ENCODE data around the gene B3GNT7.
"Not testable (repeated sequence)": the region's sequence is repeated elsewhere in the genome, so short reads cannot be mapped to it uniquely, and the experiment has no call there.

The B3GNT7 gene

DNA sequence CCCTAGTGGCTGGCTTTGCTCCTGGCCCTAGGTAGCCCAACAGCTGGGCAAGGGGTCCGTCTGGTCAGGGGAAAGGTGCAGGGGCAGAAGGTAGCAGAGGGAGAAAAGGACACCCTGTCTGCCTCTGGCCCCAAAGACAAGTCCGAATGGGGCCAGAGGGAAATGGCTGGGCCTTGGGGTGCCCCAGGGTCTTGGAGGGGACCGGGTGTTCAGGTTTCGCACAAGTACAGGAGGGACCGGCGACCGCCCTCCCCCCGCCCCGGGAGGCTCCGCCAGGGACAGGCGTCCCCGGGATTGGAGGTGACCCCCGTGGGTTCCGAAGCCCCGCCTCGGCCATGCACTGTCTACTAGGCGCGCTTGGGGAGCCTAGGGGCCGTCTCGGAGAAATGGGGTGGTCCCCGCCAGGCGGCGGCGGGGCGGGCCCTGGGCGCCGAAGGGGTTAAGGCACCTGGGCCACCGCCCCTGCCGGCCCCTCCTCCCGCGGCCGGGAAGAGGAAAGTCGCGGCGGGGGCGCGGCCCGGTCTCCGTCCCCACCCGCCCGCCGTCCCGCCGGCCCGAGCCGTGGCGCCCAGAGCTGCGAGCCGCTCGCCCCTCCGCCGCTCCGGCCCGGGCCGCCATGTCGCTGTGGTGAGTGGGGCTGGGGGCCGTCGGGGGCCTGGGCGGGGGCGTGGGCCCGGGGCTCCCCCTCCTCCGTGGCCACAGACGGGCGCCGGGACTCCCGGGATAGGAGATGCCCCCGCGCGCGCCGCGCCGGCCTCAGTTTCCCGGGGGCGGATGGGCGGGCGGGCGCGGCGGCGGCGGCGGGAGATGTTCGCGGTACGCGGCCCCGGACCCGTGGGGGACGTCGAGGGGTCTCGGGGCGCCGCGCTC is at the start of gene B3GNT7:
Gene B3GNT7 (plus strand): TSS at position 523 of the 870 bp plus-strand sequence. CDS start 94 bp downstream, at position 617.
- DNase-seq, result no peak

GRCh38 chr2:231347081-231347480 is 48.4 kb upstream of the B3GNT7 start:
- DNase-seq, result no peak

GRCh38 chr2:231347638-231348037 is 47.9 kb upstream of the B3GNT7 start:
- no peak for DNase-seq

DNA sequence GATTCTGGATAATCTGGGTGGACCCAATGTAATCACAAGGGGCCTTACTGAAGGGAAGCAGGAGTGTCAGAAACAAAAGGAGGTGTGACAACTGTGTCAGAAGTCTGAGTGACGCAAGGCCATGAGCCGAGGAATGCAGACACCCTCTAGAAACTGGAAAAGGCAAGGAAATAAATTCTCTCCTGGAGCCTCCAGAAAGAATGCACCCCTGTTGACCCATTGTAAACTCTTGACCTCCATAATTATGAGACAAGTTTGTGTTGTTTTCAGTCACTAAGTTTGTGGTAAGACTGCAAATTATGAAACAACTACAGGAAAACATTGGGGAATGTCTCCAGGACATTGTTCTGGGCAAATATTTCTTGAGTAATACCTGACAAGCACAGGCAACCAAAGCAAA is 47.3 kb upstream of the B3GNT7 start:
- no peak for DNase-seq

GRCh38 chr2:231348704-231349373 is 46.7 kb upstream of the B3GNT7 start:
- DNase-seq, result no peak

- DNase-seq, result not testable (repeated sequence)
Measured at GRCh38 chr2:231349374-231349735, 46.2 kb upstream of the B3GNT7 start.

GRCh38 chr2:231351648-231352047 is 43.9 kb upstream of the B3GNT7 start:
- DNase-seq, result no peak

- no peak for DNase-seq
Measured at GRCh38 chr2:231353469-231353868, 42.0 kb upstream of the B3GNT7 start.

GRCh38 chr2:231355508-231356465 is 39.7 kb upstream of the B3GNT7 start:
- DNase-seq, result no peak

DNA sequence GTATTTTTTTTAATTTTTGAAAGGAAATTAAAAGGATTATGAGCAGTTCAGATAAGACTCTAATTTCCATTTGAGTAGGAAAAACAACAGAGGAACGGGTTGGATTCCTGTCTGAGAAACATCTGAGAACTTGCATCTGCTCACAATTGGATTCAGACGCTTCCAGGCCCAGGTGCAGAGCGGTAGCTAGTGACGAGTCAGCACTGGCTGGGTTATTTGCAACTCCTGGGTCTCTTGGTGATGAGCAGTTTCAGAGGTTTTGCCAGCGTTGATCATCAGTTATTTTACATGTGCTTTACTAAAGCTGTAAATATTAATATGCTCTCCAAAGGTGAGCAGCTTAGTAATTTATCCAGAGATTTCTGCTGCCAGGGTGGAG is 39.1 kb upstream of the B3GNT7 start:
- no peak for DNase-seq

- DNase-seq, result no peak
Measured at GRCh38 chr2:231357048-231357447, 38.5 kb upstream of the B3GNT7 start.

- no peak for DNase-seq
Measured at GRCh38 chr2:231357931-231358330, 37.6 kb upstream of the B3GNT7 start.

DNA sequence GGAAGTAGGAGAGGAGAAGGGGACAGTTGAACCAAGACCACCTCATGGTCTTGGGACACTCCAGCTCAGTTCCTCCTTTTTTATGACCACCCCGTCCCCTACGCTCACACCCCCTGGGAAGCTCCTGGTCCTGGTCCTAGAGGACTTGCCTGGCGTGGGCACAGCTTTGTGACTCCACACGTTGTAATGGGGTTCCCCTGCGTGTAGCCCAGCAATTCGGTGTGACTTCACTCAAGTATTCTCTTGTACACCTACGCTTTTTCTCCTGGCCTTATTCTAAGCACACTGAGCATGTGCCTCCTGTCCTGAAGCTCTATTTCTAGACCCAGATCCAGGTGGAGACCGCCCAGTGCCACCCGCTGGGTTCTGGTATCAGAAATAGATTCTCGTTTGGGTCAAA is 36.1 kb upstream of the B3GNT7 start:
- DNase-seq, result no peak

GRCh38 chr2:231359948-231360347 is 35.6 kb upstream of the B3GNT7 start:
- no peak for DNase-seq

DNA sequence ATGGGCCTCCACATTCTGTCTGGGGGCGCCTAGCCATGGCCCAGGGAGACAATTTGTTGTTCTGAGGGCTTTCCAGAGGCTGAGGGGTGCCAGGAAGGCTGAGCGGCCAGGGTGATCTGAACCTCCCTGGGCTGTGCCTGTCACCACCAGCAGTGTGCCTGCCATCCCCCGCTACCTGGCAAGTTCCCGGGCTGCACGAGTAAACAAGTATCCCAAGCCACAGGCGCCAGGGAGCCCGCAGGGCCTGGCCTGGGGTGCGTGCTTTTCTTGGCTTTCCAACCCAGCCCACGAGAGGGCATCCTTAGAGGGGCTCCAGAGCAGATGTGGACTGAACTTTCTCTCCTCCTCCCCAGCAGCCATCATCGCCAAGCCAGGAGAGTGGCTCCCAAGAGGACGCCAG is 35.1 kb upstream of the B3GNT7 start:
- DNase-seq, result no peak

DNA sequence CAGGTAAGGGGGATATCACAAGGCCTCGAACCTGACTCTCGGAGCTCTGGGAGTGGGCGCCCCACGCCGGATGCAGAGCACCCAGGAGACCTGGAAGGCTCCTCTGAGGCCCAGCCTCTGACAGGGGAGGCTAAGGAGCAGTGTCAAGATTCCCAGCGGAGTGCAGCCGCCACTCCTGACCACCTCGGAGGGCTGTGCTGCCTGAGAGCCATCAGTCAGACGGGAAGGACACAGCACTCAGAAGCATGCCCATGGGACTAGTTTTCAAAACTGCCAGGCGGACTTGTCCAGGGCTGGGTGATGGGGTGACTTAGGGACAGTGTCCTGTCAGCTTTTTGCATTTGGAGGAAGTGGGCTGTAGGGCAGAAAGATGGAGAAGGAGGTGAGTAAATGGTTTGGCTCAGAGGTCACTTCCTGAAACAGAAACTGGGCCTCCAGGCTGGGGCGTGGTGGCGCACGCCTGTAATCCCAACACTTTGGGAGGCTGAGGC is 34.6 kb upstream of the B3GNT7 start:
- DNase-seq, result no peak

GRCh38 chr2:231361701-231362554 is 33.6 kb upstream of the B3GNT7 start:
- DNase-seq, result peak; percentile 24

GRCh38 chr2:231362555-231363184 is 32.8 kb upstream of the B3GNT7 start:
- no peak for DNase-seq

DNA sequence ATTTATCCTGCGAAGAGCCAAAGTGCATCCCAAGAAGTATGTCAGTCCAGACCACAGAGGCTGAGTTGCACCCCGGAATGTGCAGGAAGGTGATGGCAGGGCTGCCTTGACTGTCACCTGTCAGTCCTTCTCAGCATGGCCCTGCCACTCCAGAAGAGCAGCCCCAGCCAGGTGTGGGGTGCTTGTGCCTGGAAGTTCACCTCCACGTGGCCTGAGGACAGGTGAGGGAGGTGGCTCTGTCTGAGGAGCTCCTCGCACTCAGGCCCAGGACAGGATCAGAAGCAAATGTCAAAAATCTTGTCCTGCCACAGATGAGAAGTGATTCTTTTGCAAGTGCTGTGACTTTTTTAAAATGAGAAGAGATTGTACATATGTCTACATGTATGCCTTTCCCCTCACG is 31.4 kb upstream of the B3GNT7 start:
- no peak for DNase-seq

DNA sequence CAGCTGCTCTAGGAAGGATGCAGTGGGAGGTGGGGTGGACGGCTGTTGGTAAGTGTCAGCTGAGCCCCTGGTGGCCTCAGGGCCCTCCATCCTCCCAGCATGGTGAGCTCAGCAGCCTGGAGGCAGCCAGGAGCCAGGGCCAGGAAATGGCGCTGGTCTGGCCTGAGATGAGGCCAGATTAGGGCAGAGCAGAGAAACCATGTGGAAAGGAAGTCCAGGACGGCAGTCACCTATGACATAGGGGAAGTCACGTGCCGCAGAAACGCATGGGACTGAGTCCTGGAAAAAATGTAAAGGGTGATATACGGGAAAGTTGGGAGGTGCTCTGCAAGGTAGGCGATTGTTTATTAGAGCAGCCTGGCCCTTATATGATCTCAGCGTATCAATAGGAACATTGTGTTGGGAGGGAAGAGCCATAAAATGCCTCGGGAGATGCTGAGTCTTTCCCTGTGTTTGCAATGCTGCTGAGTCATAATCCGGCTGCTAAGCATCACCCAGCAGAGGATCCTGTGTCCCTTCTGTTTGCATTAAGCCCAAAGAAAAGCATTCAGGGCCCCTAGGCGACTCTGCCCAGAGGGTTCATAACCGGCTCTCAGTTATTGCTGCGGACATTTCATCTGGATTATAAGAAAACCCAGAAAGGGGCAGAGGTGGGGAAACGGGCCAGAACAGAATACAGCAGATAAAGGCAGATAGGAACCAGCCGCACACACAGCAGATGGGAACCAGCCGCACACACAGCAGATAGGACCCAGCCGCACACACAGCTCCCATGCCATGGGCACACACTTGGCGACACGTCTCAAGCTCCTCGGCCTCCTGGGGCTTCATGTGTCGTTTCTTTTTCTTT is 30.3 kb upstream of the B3GNT7 start:
- DNase-seq, result no peak

DNA sequence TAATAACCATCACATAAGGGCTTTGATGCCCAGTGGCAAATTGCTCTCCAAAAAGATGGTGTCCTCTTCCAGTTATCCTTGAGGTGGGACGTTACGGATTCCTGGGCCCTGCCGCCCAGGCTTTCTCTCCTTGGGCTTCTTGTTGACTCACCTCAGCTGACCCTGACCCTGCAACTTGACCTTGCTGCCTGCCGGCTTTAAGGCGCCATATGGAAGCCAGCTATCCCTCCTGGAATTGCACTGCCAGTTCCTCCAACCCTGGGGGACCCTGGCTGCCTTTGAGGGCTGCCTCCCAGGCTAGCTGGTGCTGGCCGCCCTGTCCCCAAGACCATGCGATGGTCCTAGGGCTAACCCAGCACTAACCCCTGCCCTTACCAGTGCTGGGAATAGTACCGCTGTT is 28.3 kb upstream of the B3GNT7 start:
- DNase-seq, result no peak

Data from CD4-positive, alpha-beta T cell treated with Interleukin-21 for 1 hour (primary cell).